ENCODE measurements around the gene DUSP1. TPM values are rescaled to one million over a fixed set of nuclear protein-coding genes. Genes with fewer than 3 reads are reported as not detected.

Gene DUSP1
- total RNA-seq, 2 donors from 2014 or later, result 9.2 to 11.0 TPM

DNA sequence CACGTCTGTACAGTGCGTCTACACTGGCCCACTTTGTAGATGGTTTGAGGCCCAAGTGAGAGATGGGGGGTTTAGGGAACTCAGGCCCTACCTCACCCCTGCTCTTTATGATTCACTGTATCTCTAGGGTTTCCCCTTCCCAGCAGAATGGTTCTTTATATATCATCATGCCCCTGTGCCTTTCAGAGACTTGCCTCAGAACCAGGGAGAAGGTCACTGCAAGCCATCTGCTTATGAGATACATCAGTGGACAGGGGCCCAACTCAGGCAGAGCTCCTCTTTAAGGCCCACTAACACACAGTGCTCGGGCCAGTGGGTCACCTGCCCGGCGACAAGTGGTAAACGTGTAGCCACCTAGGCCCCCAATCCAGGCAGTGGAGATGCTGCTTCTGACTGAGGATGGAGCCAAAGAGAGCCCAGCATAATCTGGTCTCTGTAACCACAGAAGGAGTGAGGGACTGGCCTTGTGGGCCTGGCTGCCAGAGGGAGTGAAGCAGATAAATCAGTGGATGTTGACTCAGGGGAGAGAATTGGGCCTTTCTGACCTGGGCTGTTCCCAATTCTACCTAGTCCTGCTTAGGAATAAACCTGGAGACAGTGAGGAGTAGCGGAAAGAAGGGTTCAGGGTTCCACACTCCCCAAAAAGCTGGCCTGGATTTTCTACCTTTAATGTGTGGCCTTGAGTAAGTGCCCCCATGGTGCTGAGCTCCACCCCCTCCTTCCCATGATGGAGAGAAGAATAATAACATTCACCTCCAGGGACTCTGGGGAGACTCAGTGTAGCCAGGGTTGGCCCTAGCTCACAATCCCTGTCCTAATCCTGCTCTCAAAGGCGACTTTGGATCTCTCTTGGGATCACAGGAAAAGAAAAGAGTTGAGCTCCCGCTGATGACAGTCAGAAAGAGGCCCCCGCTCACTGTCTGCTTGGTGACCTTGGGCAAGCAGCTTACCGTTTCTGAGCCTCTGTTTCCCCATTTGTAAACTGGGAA, 2.8 kb upstream of the DUSP1 start:
- Mint-ChIP-seq H3K4me3 (no peak overlapping the region), H3K27me3 (ENCODE audit: insufficient read depth) (peaks cover 22% of the 10 kb centered on the region), H3K4me1 (peaks cover 30% of the 10 kb centered on the region), H3K9me3 (no peaks in the 10 kb centered on the region), H3K36me3 (ENCODE audit: low read depth) (peaks cover 8% of the 10 kb centered on the region), H3K27ac (no peak overlapping the region)
- Histone ChIP-seq H3K27me3 (ENCODE audit: control insufficient read depth, insufficient read depth, low read length, poor library complexity, severe bottlenecking) (no peaks in the 10 kb centered on the region), H3K4me3 (ENCODE audit: low read length) (no peak overlapping the region), H3K36me3 (ENCODE audit: control insufficient read depth, insufficient read depth, low read length) (peaks cover 7% of the 10 kb centered on the region), H3K9ac (ENCODE audit: extremely low read depth, low read length, poor library complexity, severe bottlenecking) (no peak overlapping the region), H3K27ac (ENCODE audit: low read depth, low read length) (no peak overlapping the region), H3K4me1 (ENCODE audit: control insufficient read depth, insufficient read depth, low read length) (peaks cover 4% of the 10 kb centered on the region), H3K9me3 (ENCODE audit: control insufficient read depth, low read length) (no peaks in the 10 kb centered on the region)
- TF ChIP-seq, protein P1, sequence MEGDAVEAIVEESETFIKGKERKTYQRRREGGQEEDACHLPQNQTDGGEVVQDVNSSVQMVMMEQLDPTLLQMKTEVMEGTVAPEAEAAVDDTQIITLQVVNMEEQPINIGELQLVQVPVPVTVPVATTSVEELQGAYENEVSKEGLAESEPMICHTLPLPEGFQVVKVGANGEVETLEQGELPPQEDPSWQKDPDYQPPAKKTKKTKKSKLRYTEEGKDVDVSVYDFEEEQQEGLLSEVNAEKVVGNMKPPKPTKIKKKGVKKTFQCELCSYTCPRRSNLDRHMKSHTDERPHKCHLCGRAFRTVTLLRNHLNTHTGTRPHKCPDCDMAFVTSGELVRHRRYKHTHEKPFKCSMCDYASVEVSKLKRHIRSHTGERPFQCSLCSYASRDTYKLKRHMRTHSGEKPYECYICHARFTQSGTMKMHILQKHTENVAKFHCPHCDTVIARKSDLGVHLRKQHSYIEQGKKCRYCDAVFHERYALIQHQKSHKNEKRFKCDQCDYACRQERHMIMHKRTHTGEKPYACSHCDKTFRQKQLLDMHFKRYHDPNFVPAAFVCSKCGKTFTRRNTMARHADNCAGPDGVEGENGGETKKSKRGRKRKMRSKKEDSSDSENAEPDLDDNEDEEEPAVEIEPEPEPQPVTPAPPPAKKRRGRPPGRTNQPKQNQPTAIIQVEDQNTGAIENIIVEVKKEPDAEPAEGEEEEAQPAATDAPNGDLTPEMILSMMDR (conservative IDR thresholded peaks at IDR 0.05), result no peak
- no peak for DNase-seq
- 80 to 82% methylated on average over 9 to 11 of the region's 11 CpGs for WGBS, 2 experiments (ENCODE audit: insufficient coverage in 1 of 2, insufficient read length in 1 of 2)

DNA sequence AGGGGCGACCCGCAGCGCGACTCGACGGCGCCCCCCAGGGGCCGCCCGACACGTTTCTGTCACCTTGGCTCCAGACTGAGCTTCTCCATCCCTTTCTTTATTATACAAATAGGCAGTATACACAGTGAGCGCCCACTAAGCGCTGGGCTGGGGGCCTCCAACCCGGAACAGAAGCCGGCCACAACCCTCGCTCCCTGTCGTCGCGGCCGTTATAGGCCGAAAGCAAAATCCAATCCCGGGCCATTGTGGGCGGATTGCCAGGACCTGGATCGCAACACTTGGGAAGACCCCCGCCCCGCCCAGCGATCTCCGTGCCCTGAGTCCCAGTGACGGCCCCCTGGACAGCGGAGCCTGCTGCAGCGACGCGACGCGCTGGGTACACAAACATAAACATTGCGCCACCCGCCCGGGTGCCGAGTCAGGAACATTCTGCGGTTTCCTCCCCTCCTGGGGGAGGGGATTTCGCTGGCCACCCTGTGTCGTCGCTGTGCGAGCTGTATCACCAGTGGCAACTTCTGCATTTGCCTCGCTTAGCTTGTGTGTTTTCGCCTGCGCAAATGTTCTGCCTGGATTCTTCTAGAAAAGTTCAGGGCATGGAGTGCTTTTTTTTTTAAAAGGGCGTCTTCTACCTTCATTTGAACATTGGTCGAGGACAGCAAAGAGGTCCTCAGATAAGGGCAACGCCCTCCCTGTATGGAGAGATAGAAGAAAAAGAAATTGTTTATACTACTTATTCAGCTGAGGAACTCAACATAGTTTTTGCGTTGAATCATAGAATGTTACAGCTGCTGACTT, 1.3 kb upstream of the DUSP1 start:
- Histone ChIP-seq H3K9me3 (ENCODE audit: control insufficient read depth, low read length) (no peaks in the 10 kb centered on the region), H3K4me3 (ENCODE audit: low read length) (peak overlapping the region; percentile 93), H3K9ac (ENCODE audit: extremely low read depth, low read length, poor library complexity, severe bottlenecking) (peak overlapping the region; percentile 88), H3K27ac (ENCODE audit: low read depth, low read length) (peak overlapping the region; percentile 48), H3K36me3 (ENCODE audit: control insufficient read depth, insufficient read depth, low read length) (peaks cover 22% of the 10 kb centered on the region), H3K4me1 (ENCODE audit: control insufficient read depth, insufficient read depth, low read length) (peaks cover 4% of the 10 kb centered on the region), H3K27me3 (ENCODE audit: control insufficient read depth, insufficient read depth, low read length, poor library complexity, severe bottlenecking) (no peaks in the 10 kb centered on the region)
- Mint-ChIP-seq H3K27me3 (ENCODE audit: insufficient read depth) (peaks cover 22% of the 10 kb centered on the region), H3K27ac (peak overlapping the region; percentile 97), H3K9me3 (no peaks in the 10 kb centered on the region), H3K36me3 (ENCODE audit: low read depth) (peaks cover 20% of the 10 kb centered on the region), H3K4me3 (peak overlapping the region; percentile 82), H3K4me1 (peaks cover 17% of the 10 kb centered on the region)
- 6 to 8% methylated on average over 26 to 50 of the region's 50 CpGs for WGBS, 2 experiments (ENCODE audit: insufficient coverage in 1 of 2, insufficient read length in 1 of 2)
- TF ChIP-seq, protein P1 (conservative IDR thresholded peaks at IDR 0.05), result peak; percentile 96
- peak; percentile 93 for DNase-seq

DNA sequence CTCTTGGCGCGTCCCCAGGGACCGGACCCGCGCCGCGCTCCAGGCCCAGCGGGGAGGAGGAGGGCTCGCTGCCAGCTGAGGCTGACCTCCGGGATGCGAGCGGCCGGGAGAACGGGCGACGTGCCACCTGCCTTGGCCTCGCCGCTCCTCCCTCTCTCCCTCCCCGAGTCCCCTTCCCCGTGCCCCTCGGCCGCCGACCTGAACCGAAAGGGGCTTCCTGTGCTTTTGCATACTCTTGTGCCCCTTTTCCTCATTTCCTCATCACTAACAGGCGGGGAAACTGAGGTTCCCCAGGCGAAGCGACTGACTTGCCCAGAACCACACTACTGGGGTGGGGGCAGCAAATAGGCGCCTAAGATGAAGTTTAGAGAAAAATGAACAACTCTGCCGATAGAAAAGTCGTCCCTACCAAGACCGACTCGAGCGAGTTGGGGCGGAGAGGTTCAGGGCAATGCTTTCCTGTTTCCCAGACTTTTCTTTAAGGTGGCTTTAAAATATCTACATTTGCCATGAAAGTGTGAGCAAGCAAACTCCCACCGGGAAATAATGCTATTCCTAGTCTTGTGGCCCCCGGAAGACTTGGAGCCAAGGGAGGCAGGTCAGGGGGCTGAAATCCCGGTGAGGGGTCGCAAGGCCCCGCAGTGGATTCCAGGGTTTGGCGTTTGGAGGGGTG, 580 bp upstream of the DUSP1 start:
- Mint-ChIP-seq H3K9me3 (no peaks in the 10 kb centered on the region), H3K36me3 (ENCODE audit: low read depth) (peaks cover 20% of the 10 kb centered on the region), H3K4me3 (peak overlapping the region; percentile 82), H3K27me3 (ENCODE audit: insufficient read depth) (peaks cover 22% of the 10 kb centered on the region), H3K27ac (peak overlapping the region; percentile 97), H3K4me1 (peaks cover 16% of the 10 kb centered on the region)
- Histone ChIP-seq H3K36me3 (ENCODE audit: control insufficient read depth, insufficient read depth, low read length) (peaks cover 22% of the 10 kb centered on the region), H3K4me1 (ENCODE audit: control insufficient read depth, insufficient read depth, low read length) (peaks cover 4% of the 10 kb centered on the region), H3K4me3 (ENCODE audit: low read length) (peak overlapping the region; percentile 93), H3K9me3 (ENCODE audit: control insufficient read depth, low read length) (no peaks in the 10 kb centered on the region), H3K27ac (ENCODE audit: low read depth, low read length) (peak overlapping the region; percentile 92), H3K27me3 (ENCODE audit: control insufficient read depth, insufficient read depth, low read length, poor library complexity, severe bottlenecking) (no peaks in the 10 kb centered on the region), H3K9ac (ENCODE audit: extremely low read depth, low read length, poor library complexity, severe bottlenecking) (peak overlapping the region; percentile 88)
- TF ChIP-seq, protein P1 (conservative IDR thresholded peaks at IDR 0.05), result no peak
- no peak for DNase-seq
- WGBS, 2 experiments (ENCODE audit: insufficient coverage in 1 of 2, insufficient read length in 1 of 2), result 2 to 4% methylated on average over 16 to 40 of the region's 40 CpGs
